ENCODE data around the gene BARD1. TPM values are rescaled to one million over a fixed set of nuclear protein-coding genes. Genes with fewer than 3 reads are reported as not detected.
"Not testable (repeated sequence)": the region's sequence is repeated elsewhere in the genome, so short reads cannot be mapped to it uniquely, and the experiment has no call there.

BARD1 gene
- polyA plus RNA-seq, 6 donors from 2014 or later, result 10.4 to 24.9 (median 17.8) TPM

DNA sequence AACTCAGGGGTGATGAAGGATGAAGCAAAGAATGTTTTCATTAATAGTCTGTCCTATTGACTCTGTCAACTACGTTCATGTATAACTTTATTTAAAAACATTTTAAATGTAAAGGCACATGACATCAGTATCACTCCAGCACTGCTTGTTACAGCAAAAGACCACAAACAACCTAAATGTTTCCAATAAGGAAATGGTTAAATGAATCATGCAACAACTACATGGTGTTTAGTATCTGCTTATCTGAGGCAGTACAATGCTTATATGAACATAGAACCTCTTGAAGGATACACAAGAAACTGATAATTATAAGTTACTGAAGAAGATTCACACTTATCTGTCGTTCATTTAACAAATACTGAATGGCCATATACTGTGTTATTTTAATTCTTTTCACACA lies 8.4 kb downstream of the BARD1 start:
- no peaks in the 10 kb centered on the region for H3K27me3 Mint-ChIP-seq
- H3K4me3 Mint-ChIP-seq, result no peak overlapping the region
- H3K4me1 Mint-ChIP-seq, result peaks cover 17 to 37% (median 24%) of the 10 kb centered on the region in 3 donors
- ATAC-seq (ENCODE audit: low read depth in 2 of 2) (no peak), DNase-seq (no peak)
- H3K36me3 Mint-ChIP-seq, result peaks cover 0 to 4% of the 10 kb centered on the region in 2 donors
- H3K27ac Mint-ChIP-seq, result no peak overlapping the region
- H3K9me3 Mint-ChIP-seq, result no peaks in the 10 kb centered on the region

- Mint-ChIP-seq H3K27ac (no peak overlapping the region), H3K36me3 (peaks cover 5 to 9% of the 10 kb centered on the region in 2 donors), H3K4me3 (no peak overlapping the region), H3K27me3 (no peaks in the 10 kb centered on the region), H3K4me1 (peaks cover 15 to 28% (median 23%) of the 10 kb centered on the region in 3 donors), H3K9me3 (no peaks in the 10 kb centered on the region)
- DNase-seq, result no peak
- no peak for ATAC-seq (ENCODE audit: low read depth in 2 of 2)
Observed at GRCh38 chr2:214800180-214800579, 9.3 kb downstream of the BARD1 start.

DNA sequence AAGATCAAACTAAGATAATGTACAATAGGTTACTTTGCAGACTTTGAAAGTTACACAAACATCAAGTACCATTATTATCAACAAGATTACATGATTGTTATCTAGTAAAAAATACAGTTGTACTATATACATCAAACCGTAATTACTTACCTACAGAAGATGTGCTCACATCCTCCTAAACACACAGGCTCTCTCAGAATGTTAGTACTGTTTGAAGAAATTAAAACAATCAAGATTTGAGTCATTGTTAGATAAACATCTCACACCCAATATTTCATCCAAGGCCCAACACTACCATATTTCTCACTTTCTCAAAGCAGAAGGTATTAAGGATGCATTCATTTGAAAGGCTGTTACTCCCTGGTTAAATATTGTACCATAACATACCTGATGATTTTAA lies 12.6 kb downstream of the BARD1 start:
- Mint-ChIP-seq H3K9me3 (no peaks in the 10 kb centered on the region), H3K27me3 (no peaks in the 10 kb centered on the region), H3K4me1 (peaks cover 13 to 27% (median 17%) of the 10 kb centered on the region in 3 donors), H3K4me3 (no peak overlapping the region), H3K27ac (peak overlapping the region in 1 of 6 donors; percentile 13), H3K36me3 (peaks cover 11 to 14% of the 10 kb centered on the region in 2 donors)
- no peak for DNase-seq
- ATAC-seq (ENCODE audit: low read depth in 2 of 2), result no peak

DNA sequence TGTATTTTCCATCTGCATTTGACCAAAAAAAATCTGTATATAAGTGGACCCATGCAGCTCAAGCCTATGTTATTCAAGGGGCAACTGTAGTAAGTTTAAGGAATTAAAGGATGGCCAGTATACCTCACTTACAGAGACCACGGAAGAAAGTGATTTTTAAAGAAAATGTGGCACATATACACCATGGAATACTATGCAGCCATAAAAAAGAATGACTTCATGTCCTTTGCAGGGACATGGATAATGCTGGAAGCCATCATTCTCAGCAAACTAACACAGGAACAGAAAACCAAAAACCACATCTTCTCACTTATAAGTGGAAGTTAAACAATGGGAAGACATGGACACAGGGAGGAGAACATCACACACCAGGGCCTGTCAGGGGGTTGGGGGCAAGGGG lies 26.3 kb downstream of the BARD1 start:
- H3K27ac Mint-ChIP-seq, result peak overlapping the region in 1 of 6 donors; percentile 9
- H3K4me3 Mint-ChIP-seq; H3K27me3 Mint-ChIP-seq; DNase-seq; ATAC-seq (ENCODE audit: low read depth in 2 of 2): not testable (repeated sequence)
- H3K9me3 Mint-ChIP-seq, result peaks cover 0 to 21% (median 17%) of the 10 kb centered on the region in 7 donors
- peaks cover 0 to 18% (median 0%) of the 10 kb centered on the region in 3 donors for H3K4me1 Mint-ChIP-seq
- H3K36me3 Mint-ChIP-seq, result peaks cover 37 to 63% of the 10 kb centered on the region in 2 donors

DNA sequence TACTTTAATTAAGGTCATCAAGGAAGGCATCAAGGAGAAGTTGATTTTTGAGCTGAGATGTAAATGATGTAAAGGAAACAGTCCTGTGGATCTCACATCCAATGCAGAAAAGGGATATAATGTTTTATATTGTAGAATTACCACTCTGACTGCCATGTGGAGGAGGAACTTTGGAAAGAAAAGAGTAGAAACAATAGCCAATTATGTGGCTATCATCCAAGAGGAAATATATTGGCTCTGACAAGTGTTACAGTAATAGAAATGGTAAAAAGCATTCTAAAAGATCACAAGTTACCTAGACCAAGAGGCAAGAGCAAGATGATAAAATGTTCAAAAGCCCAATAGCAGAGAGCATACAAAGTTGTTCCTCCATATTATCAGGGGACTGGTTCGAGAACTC lies 26.8 kb downstream of the BARD1 start:
- H3K27me3 Mint-ChIP-seq, result no peaks in the 10 kb centered on the region
- H3K27ac Mint-ChIP-seq, result peak overlapping the region in 1 of 6 donors; percentile 49
- ATAC-seq (ENCODE audit: low read depth in 2 of 2) (no peak), DNase-seq (no peak)
- H3K4me3 Mint-ChIP-seq, result no peak overlapping the region
- peaks cover 0 to 21% (median 17%) of the 10 kb centered on the region in 7 donors for H3K9me3 Mint-ChIP-seq
- H3K36me3 Mint-ChIP-seq, result peaks cover 37 to 63% of the 10 kb centered on the region in 2 donors
- peaks cover 0 to 18% (median 0%) of the 10 kb centered on the region in 3 donors for H3K4me1 Mint-ChIP-seq

DNA sequence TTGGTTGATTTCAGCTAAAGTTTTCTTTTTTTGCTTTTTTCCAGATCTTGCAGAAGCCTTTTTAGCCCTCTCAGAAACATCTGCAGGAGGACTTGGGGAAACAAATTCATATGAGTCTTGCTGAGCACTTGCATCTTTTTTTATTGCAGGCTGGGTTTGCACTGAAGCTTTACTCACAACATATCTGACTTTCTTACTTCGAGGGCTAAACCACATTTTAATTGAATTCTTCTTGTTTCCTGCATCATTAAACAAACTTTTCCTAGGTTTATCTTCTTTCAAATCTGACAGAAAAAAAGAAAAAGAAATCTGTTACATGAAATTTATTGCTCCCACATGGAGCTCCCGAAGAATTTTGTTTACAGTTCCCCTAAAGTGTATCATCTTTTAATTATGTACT lies 28.3 kb downstream of the BARD1 start:
- Mint-ChIP-seq H3K4me1 (peaks cover 0 to 18% (median 2%) of the 10 kb centered on the region in 3 donors), H3K36me3 (peaks cover 42 to 66% of the 10 kb centered on the region in 2 donors), H3K4me3 (no peak overlapping the region), H3K27ac (no peak overlapping the region), H3K27me3 (no peaks in the 10 kb centered on the region), H3K9me3 (peaks cover 0 to 21% (median 17%) of the 10 kb centered on the region in 7 donors)
- no peak for ATAC-seq (ENCODE audit: low read depth in 2 of 2)
- no peak for DNase-seq

DNA sequence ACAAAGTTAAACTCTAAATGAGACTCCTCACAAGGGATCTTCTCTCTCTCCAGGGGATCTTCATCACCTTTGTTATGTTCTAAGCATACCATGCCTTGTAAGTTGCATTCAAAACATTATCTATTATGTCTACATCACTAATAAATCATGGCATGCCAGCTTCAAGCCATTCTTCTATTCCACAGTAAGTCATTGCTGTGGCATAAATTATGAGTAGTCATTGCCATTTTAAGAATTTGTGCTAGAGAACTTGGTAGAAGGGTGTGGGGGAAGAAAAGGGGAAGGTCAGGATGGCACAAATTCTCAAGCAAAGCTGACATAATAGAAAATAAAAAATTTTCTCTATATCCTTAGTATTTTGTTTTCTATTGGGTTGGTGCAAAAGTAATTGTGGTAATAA lies 33.5 kb downstream of the BARD1 start:
- no peak for DNase-seq
- Mint-ChIP-seq H3K27me3 (no peaks in the 10 kb centered on the region), H3K9me3 (peaks cover 0 to 3% (median 0%) of the 10 kb centered on the region in 7 donors), H3K36me3 (peaks cover 22 to 43% of the 10 kb centered on the region in 2 donors), H3K4me3 (no peak overlapping the region), H3K27ac (no peak overlapping the region), H3K4me1 (peaks cover 0 to 5% (median 0%) of the 10 kb centered on the region in 3 donors)
- ATAC-seq (ENCODE audit: low read depth in 2 of 2), result no peak

GRCh38 chr2:214774108-214774507 lies 35.4 kb downstream of the BARD1 start:
- Mint-ChIP-seq H3K4me3 (no peak overlapping the region), H3K27ac (no peak overlapping the region), H3K9me3 (peaks cover 0 to 3% (median 0%) of the 10 kb centered on the region in 7 donors), H3K27me3 (no peaks in the 10 kb centered on the region), H3K36me3 (peaks cover 18 to 25% of the 10 kb centered on the region in 2 donors), H3K4me1 (peaks cover 0 to 9% (median 5%) of the 10 kb centered on the region in 3 donors)
- DNase-seq (no peak), ATAC-seq (ENCODE audit: low read depth in 2 of 2) (no peak)

GRCh38 chr2:214772443-214773015 lies 37.0 kb downstream of the BARD1 start:
- H3K27ac Mint-ChIP-seq, result peak overlapping the region in 2 of 6 donors; percentile 10 to 57
- no peak overlapping the region for H3K4me3 Mint-ChIP-seq
- no peak for ATAC-seq (ENCODE audit: low read depth in 2 of 2)
- H3K4me1 Mint-ChIP-seq, result peaks cover 0 to 9% (median 5%) of the 10 kb centered on the region in 3 donors
- H3K27me3 Mint-ChIP-seq, result no peaks in the 10 kb centered on the region
- no peak for DNase-seq
- H3K9me3 Mint-ChIP-seq, result peaks cover 0 to 3% (median 0%) of the 10 kb centered on the region in 7 donors
- H3K36me3 Mint-ChIP-seq, result peaks cover 18 to 31% of the 10 kb centered on the region in 2 donors

DNA sequence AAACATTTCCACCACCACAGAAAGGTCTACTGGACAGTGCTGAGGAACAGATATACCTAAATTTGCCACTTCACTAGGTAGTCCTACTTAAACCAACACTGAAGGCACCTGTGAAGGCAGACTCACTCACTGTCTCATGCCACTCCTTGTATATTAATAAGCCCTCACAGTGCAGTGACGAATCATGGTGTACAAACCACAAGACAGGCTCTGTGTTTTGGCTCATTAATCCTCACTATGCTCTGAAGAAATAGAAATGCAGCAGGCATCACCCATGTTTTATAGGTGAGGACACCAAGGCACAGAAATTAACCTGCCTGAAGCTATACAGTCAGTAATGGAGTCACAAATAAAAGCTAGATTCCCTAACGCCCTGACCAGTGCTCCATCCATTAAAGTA lies 44.3 kb downstream of the BARD1 start:
- no peak for ATAC-seq (ENCODE audit: low read depth in 2 of 2)
- Mint-ChIP-seq H3K27me3 (no peaks in the 10 kb centered on the region), H3K9me3 (no peaks in the 10 kb centered on the region), H3K4me1 (peaks cover 0 to 7% (median 2%) of the 10 kb centered on the region in 3 donors), H3K4me3 (no peak overlapping the region), H3K27ac (no peak overlapping the region), H3K36me3 (peaks cover 32 to 57% of the 10 kb centered on the region in 2 donors)
- no peak for DNase-seq

- peaks cover 44 to 49% of the 10 kb centered on the region in 2 donors for H3K36me3 Mint-ChIP-seq
- H3K27me3 Mint-ChIP-seq, result no peaks in the 10 kb centered on the region
- no peak overlapping the region for H3K4me3 Mint-ChIP-seq
- H3K9me3 Mint-ChIP-seq, result no peaks in the 10 kb centered on the region
- ATAC-seq (ENCODE audit: low read depth in 2 of 2) (no peak), DNase-seq (no peak)
- H3K4me1 Mint-ChIP-seq, result peaks cover 10 to 20% (median 12%) of the 10 kb centered on the region in 3 donors
- peak overlapping the region in 1 of 6 donors; percentile 23 for H3K27ac Mint-ChIP-seq
Observed at GRCh38 chr2:214753455-214753854, 56.0 kb downstream of the BARD1 start.

DNA sequence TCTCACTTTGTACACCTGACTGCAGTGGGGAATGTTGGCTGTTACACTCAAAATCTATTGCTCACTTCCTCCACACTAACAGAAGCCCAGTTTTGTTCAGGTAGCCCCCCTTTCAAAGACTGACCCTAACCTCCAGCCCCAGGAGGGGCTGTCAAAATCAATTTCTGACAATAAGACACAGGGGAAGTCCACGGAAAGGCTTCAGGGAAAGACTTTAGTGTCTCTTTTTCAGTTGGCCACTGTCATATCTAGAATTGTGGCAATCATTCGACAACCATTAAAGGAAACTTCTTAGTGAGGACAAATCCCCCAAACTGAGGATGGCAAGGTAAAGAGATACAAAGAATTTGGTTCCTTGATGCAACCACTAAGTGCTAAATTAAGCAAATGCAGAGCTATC lies 59.0 kb downstream of the BARD1 start:
- H3K4me3 Mint-ChIP-seq, result no peak overlapping the region
- H3K27ac Mint-ChIP-seq, result peak overlapping the region in 4 of 6 donors; percentile 1 to 78 (median 14)
- DNase-seq (no peak), ATAC-seq (ENCODE audit: low read depth in 2 of 2) (no peak)
- peaks cover 9 to 20% (median 10%) of the 10 kb centered on the region in 3 donors for H3K4me1 Mint-ChIP-seq
- H3K27me3 Mint-ChIP-seq, result no peaks in the 10 kb centered on the region
- peaks cover 36 to 43% of the 10 kb centered on the region in 2 donors for H3K36me3 Mint-ChIP-seq
- no peaks in the 10 kb centered on the region for H3K9me3 Mint-ChIP-seq

GRCh38 chr2:214747992-214748391 lies 61.5 kb downstream of the BARD1 start:
- Mint-ChIP-seq H3K36me3 (peaks cover 44 to 55% of the 10 kb centered on the region in 2 donors), H3K4me3 (peak overlapping the region in 1 of 8 donors; percentile 21), H3K4me1 (peaks cover 9 to 15% (median 10%) of the 10 kb centered on the region in 3 donors), H3K9me3 (no peaks in the 10 kb centered on the region), H3K27me3 (no peaks in the 10 kb centered on the region), H3K27ac (peak overlapping the region in 1 of 6 donors; percentile 72)
- DNase-seq (no peak), ATAC-seq (ENCODE audit: low read depth in 2 of 2) (peak; percentile 37 to 51)

DNA sequence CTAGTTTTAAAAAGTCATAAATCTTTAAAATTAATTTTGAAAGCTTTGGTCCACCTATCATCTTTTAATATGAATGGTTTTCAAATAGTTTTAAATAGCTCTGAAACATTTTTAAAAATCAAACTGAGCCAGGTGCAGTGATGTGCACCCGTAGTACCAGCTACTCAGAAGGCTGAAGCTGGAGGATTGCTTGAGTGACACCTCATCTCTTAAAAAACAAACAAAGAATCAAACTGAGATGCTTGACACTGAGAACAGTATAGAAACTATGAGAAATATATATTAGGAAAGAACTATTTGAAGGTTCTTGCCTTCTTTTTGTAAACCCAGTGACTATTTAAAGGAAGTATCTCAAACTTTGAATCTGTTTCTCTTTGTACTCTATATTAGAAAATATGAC lies 67.4 kb downstream of the BARD1 start:
- no peak overlapping the region for H3K4me3 Mint-ChIP-seq
- DNase-seq, result no peak
- no peaks in the 10 kb centered on the region for H3K9me3 Mint-ChIP-seq
- H3K4me1 Mint-ChIP-seq, result peaks cover 0 to 1% (median 0%) of the 10 kb centered on the region in 3 donors
- peak overlapping the region in 1 of 6 donors; percentile 66 for H3K27ac Mint-ChIP-seq
- no peak for ATAC-seq (ENCODE audit: low read depth in 2 of 2)
- no peaks in the 10 kb centered on the region for H3K27me3 Mint-ChIP-seq
- peaks cover 30 to 36% of the 10 kb centered on the region in 2 donors for H3K36me3 Mint-ChIP-seq

Data from naive B cell (primary cell).